ENCODE measurements around the gene MBOAT7.
A peak's percentile ranks its signal among the peaks of the same experiment; 100 is the strongest.
"Not testable (repeated sequence)": the region's sequence is repeated elsewhere in the genome, so short reads cannot be mapped to it uniquely, and the experiment has no call there.

Gene MBOAT7

DNA sequence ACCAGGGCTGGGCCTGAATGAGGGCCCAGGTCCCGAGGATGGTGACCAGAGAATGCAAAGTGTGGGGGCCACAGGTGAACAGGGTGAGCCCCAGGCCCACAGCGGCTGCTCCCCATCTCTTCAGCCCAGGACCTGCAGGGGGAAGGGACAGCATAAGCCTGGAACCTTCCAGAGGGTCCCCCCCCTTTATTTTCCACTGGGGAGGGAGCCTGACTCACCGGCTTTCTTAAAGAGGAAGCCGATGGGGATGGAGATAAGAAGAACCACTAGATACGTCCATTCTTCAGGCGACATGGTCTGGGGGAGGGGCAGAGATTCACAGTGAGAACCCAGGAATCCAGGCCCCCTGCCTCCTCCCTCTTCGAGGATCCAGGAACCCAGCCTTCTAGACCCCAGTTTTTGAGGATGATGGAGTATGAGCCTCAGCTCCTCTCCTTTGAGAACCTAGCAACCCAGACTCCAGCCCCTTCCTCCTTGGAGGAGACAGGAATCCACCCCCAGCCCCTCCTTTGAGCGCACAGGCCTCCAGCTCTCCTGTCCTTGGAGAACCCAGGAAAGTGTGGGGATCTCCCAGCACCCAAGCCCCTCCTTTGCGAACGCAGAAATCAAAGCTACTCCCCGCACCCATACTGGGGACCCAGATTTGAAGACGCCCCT is 1.0 kb downstream of the MBOAT7 start:
- peak; percentile 65 to 71 for DNase-seq

DNA sequence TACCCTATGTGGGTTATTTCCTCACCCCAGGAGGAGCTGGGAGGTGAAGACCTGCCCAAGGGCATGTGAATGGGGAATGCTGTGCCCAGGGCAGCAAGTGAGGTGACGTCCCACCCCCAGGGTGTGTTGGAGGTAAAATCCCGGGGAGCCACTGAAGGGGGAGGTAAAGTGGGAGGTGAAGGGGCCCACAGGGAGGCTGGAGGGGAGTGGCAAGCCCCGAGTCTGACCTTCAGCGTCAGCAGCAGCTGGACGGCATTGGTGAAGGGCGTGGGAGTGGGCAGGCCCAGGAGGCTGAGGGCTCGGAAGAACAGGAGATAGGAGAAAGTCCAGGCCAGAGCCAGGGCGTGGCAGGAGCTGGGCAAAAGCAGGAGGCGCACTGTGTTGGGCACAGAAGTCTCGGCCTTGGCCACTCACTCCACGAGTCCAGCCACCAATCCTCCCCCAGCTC is 2.4 kb downstream of the MBOAT7 start:
- no peak for DNase-seq

DNA sequence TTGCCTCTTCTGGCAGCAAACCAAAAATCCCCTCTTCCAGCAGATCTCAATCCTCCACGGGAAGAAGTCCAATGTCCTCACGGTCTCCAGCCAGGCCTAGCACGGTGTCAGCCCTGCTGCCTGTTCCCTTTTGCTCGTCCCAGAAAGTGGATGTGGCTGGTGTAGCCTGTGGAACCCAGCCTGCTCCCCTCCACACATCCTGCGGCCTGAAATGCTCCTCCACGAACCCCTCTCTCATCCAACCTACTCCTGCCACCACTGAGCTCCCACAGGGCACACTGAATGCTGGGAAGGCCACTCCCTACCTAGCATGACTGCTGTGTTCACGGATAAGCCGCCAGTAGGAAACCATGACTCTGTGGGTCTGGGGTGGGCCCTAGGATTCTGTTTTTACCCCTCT is 3.0 kb downstream of the MBOAT7 start:
- DNase-seq: no peak

DNA sequence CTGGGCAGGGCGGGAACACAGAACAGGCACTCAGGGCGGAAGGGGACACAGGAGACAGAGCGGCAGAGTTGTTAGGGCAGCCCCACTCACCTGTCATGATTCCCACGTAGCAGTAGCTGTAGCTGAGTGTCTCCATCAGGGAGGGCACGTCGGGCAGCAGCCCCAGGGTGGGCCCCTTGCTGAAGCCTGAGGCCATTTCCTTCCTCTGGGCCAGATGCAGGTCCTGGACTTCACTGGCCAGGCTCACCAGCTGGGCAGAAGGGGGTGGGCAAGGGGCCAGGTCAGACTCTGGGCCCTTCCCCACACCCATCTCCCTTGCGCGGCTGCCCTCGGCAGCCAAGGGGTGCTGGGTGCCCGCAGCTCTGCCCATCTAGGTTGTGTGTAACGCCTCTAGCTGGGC is 5.9 kb downstream of the MBOAT7 start:
- DNase-seq: no peak

DNA sequence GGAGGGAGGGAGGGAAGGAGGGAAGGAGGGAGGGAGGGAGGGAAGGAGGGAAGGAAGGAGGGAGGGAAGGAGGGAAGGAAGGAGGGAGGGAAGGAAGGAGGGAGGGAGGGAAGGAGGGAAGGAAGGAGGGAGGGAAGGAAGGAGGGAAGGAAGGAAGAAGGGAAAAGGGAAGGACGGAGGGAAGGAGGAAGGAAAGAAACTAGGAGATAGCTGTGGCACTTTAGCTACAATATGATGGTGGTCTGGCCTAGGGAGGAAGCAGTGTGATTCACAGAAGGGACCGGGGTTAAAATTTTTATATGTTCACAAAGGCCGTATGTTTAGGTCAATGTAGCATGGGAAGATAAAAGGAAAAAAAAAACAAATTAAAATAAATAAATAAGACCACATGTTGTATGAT is 7.5 kb downstream of the MBOAT7 start:
- not testable (repeated sequence) for DNase-seq

DNA sequence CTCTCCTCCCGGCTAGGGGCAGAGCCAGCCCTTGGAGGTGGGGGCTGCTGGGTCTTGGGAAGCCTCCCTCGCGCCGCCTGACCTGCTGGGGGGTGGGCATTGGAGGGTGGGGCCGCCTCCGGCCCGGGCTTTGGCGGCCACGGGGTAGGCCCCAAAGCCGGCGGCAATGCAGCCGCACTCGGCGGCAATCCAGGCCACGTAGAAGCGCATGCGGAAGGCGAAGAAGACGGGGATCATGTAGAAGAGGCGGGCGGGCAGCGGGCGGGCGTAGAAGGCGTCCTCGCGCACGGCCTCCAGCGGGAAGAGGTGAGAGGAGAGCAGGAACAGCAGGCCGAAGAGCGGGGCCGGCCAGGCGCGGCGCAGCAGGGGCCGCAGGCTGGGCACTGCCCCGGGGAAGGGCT is 8.7 kb downstream of the MBOAT7 start:
- no peak for DNase-seq

DNA sequence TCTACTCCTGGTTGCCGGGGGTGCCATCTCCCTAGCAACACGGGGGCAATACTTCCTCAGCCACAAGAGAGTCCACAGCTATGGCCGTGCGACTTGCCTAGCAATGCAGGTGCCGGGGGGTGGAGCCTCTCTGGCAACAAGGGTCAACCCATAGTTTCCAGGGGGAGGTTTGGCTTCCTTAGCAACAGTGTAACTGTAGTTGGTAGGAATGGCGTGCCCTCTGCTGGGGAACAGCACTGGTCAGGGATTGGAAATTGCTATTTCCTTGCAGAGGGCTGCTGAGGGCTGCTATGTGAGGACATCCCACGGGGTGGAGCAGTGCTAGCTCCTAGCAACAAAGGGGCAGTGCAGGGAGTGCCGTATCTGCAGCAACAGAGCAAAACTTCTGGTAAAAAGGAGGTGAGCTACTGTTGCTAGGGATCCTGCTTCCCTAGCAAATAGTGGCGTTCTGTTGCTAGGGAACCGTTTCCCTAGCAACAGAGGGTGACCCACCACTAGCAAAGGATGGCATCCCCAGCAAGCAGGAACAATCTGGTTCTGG is 9.4 kb downstream of the MBOAT7 start:
- DNase-seq: no peak

DNA sequence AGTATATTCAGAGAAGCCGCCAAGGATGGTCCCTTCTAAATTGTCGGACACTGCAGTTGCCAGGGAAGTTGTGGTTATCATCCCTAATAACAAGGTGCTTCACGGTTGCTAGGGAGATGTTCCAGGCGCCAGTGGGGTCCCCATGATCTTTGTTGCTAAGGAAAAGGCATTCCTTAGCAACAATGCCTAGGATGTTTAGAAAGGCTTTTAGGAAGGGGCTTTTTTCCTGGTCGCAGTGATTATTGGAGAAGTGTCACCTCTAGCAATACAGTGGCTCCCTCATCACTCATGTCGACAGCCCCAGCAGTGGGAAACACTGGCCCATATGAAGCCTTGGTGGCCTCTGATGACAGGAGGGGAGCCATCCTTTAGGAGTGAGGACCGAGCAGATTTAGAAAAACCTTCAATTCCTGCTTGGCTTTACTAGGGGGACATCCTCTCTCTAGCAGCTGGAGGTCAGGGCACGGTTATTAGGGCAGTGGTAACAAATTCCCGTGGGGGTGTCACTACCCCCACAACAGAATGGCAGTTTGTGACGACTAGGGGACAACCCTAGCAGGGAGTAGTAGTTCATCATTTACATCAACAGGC is 10.0 kb downstream of the MBOAT7 start:
- DNase-seq: no peak

DNA sequence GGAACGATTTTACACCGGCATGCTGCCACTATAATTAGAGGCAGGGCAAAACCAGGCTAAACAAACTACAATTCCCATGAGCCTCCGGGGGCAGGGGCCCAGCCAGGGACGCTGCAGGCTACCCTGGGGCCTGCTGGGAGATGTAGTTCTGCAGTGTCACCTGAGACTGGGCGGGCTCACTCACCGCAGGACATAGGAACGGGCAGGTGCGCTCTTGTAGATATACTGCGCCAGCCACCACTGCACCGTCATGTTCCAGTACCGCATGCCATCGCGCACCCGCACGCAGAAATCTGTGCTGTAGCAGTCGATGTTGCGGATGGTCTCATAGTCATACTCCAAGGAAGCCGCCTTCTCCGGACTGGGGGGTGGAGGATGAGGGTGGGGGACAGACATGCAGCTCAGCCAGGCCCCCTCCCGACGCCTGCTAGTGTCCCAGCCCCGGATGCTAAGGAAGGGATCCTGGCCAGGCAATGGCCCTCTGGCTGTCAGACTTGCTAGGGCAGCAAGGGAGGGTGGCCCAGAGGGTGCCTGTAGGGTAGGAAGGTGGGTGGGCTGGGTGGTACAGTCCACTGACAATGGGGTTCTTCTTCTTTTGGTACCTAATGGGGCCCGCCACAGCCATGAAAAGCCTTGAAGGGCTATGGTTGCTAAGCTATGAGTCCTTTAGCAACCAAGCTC is 10.7 kb downstream of the MBOAT7 start:
- DNase-seq: peak in 1 of 2 donors; percentile 47

DNA sequence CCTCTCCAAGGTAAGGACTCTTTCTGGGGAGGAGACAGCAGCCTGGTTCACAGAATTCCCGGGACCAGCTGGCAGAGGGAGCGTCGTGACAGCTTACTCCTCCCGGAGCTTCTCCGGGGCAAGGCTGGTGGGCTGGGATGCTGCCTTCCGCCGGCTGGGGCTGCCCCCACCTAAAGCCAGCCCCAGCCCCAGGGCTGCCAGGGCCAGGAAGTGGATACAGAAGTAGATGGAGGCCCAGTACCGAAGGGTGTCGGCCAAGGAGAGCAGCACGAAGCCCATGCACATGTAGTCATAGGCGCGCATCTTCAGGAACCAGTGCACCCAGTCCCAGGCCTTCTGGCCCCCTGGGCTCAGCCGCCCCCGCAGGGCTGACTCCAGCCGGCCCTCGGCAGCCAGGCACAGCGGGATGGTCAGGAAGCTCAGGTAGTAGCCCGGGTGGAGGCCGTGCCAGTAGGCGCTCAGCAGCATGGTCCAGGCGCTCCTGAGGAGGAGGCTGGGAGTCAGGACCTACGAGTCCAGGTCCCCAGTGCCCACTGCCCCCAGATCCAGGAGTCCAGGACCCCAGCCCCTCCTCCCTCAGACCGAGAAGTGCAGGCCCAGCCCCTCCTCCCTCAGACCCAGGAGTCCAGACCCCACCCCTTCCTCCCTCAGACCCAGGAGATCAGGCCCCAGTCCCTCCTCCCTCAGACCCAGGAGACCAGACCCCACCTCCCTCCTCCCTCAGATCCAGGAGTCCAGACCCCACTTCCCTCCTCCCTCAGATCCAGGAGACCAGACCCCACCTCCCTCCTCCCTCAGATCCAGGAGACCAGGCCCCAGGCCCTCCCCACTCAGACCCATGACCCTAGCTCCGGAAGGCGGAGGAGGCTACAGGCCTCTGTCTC is 15.2 kb downstream of the MBOAT7 start:
- no peak for DNase-seq

DNA sequence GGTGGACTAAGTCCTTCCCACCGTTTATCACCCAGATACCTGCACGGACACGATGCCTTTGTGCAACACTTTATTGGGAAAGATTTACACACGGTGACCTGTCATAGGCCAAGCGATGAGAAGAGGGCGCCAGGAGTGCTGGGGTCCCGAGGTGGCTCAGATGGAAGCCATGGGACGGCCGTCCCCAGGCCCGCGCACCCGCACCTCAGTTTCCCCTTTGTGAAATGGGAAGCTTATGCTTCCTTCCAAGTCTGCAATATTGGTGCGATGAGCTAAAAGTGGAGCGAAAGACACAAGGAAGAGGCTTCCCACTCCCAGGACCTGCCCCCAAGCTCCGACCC is 16.1 kb downstream of the MBOAT7 start:
- DNase-seq: no peak

DNA sequence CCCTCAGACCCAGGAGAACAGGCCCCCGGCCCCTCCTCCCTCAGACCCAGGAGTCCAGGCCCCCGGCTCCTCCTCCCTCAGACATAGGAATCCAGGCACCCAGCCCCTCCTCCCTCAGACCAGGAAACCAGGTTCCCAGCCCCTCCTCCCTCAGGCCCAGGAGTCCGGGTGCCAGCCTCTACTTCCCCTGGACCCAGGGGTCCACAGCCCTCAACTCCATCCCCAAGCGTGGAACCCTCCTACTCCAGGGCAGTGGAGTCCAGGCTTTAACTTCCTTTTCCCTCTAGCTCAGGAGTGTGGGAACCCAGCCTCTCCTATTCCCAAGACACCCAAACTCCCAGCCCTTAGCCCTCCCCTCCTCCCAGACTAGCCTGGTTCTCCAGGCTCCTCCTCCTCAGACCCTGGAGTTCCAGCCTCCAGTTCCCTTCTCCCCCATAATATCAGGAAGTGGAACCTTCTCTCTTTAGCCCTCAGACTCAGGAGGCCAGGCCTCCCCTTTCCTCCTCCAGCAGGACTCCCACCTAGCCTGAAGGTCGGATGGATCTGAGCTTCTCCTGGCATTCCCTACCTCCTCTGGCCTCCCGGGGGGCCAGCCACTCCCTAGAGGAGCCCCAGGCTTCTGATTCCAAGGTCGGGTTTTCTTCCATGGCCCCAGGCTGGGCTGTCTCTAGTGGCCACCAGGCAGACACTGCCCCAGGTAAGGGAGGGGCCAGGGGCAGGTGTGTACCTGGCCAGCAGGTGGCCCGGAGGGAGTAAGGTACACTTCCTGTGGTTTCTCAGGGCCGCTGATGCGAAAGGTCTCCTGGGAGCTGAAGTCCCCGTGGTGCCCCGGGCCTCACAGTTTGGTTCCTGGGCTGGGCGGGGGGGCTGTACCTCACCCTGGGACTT is 16.7 kb downstream of the MBOAT7 start, which contains the start of gene TMC4:
TSS of gene TMC4 (minus strand) at position 690 of the 888 bp plus-strand sequence. CDS start at position 647, 43 bp downstream.
- no peak for DNase-seq

DNA sequence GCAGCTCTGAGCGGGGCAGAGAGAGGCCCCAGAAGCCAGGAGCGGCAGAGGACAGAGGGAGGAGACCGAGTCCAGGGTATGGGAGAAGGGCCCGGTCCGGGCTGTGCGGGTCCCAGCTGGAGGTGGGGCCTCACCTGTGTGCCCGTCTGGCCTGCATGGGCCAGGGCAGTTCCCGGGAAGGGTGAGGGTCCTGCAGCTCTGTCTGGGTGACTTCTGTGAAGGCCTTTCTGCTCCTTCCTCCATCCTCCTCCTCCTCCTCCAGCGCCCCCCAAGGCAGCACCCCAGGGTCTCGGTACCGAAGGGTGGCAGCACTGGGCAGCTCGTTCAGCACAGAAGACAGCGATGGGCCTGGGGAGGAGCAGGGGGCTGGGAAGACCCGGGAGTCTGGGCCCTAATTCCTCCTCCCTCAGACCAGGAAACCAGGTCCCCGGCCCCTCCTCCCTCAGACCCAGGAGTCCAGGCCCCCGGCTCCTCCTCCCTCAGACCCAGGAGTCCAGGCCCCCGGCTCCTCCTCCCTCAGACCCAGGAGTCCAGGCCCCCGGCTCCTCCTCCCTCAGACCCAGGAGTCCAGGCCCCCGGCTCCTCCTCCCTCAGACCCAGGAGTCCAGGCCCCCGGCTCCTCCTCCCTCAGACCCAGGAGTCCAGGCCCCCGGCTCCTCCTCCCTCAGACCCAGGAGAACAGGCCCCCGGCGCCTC is 17.5 kb downstream of the MBOAT7 start:
- not testable (repeated sequence) for DNase-seq

DNA sequence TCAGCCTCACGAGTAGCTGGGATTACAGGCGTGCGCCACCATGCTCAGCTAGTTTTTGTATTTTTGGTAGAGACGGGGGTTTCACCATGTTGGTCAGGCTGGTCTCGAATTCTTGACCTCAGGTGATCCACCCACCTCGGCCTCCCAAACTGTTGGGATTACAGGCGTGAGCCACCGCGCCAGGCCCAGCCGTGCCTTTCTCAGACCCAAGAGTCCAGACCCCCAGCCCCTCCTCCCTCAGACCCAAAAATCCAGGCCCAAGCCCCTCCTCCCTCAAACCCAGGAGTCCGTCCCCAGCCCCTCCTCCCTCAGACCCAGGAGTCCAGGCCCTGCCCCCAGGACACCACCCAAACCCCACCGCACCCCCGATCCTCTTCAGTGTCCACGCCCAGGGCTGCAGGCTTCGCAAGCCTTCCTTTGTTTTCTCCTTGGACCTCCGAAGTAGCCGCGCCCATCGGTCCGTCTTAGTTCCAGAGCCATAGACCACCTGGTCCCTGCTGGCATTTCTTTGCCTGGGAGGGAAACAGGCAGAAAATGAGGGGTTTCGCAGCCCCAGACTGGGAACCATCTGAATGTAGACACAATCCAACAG is 20.1 kb downstream of the MBOAT7 start:
- DNase-seq: no peak

DNA sequence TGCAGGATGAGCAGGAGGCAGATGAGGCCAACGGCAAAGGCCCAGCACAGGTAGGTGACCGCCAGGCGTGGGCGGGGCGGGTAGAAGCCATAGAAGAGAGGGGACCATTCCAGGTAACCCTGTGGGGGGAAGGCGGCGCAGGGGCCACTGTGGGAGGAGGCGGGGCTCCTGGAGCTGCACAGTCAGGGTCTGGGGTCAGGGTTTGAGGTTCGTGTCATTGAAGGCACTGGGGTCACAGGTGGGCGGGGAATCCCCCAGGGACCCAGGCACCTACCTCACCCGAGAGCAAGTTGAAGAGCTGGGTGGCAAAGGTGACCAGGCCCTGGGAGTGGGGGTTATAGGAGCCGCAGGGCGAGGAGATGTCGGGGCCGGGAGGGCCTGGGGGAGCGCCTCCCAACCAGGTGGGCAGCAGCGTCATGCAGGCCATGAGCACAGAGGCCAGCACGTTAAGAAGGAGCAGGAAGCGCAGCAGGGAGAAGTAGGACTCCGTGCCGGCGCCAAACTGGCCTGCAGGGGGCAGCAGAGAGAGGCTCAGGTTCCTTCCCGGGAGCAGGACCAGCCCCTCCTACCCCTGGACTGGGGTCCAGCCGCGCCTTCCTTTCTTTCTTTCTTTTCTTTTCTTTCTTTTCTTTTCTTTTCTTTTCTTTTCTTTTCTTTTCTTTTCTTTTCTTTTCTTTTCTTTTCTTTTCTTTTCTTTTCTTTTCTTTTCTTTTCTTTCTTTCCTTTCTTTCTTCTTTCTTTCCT is 21.0 kb downstream of the MBOAT7 start:
- DNase-seq: peak; percentile 97

DNA sequence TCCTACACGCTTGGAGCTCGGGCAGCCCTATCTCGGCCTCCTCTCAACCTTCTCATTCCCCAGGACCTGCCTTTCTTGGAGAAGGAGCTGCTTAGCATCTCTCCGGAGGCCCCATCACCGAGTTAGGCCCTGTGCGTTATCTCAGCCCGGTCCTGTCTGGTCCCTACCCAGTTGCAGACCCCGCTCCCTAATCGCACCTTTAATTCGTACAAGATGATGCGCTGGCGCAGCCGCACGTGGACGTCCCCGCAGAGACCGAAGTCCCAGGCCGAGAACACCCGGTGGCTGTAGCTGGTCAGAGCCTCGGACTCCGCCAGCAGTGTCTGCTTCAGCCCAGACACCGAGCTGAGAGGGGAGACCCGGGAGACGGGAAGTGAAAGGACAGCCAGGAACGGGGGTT is 24.2 kb downstream of the MBOAT7 start:
- no peak for DNase-seq

DNA sequence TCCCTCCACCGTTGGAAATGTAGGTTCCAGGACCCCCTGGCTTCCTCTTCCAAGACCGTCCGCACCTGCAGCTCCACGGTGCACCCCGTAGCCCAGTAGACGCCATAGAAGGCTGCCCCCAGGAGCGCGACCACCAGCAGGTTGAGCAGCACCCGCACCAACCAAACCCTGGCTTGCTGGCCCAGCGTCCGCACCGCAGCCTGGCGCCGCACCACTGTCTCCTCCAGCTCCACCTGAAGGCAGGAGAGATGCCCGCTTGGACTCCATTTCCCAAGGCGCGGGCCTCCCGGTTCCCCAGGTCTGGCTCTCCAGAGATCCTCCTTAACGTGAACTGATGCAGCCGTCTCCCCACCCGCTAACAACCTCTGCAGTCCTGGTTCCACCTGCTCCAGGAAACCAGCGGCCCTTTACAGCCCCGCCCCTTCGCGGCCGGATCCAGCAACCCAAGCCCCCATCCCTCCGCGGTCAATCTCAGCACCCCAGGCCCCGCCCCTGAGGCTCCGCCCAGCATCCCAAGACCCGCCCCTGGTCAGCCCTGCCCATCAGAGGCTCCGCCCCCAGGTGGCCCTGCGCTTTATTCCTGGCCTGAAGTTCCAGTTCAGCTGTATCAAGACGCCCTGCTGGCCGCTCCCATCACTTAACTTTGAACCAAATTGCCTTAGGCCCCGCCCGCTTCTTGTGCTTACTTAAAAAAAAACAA is 24.9 kb downstream of the MBOAT7 start:
- DNase-seq: peak; percentile 67 to 74

DNA sequence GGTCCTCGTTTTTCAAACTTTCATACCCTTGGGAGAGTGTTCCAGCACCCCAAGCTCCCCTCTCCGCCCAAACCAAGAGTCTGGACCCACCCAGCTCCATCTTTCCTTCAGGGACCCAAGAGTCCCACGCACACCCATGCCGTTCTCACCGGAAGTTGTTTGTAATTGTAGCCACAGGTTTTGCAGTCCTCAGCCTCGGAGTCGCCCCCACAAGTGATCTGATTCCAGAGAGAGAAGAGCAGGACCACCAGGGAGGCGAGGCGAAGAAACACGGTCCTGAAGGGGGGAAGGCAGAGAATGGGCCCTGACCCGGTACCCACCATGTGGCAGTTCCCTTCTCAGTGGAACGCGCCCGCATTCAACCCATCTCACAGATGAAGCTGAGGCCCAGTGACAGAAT is 26.5 kb downstream of the MBOAT7 start:
- DNase-seq: no peak

DNA sequence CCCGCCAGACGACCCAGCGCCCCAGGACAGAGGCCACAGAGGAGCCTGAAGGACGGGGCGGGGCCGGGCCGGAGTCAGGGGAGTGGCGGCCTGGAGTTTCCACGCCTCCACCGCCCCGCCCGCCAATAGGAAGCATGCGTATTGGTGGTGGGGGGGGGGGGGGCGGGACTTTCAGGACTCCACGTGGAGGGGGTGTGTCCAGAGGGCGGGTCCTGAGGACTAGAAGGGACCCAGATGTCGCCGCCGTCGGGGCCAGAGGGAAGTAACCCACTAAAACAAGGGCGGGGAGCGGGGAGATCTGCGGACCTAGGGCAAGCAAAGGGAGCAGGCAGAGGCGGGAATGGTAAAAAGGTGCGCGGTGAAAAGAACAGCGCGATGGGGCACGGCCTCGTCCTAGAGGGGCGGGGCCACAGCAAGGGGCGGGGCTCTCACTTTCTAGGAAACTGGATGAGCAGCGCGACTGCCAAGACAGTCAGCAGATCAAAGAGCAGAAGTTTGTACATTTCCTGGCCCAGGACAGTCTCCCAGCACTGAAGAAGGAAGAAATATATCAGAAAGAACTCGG is 27.1 kb downstream of the MBOAT7 start:
- peak; percentile 84 to 87 for DNase-seq

Data from stimulated activated CD4-positive, alpha-beta T cell treated with anti-CD3 and anti-CD28 coated beads, Interleukin-2, amount 100 ng/mL, for 24 hours (primary cell).